Mucosa of rectum (tissue), 2 donors: ENCODE results near the gene DUSP28.

Experiments used
- H3K27ac ChIP-seq, 2 donors: one replicate each; pipeline ENCODE4 v1.7.0; 2013; ENCODE audit warnings: inconsistent platforms in 2 of 2, low read depth in 2 of 2, low read length in 2 of 2
- H3K27me3 ChIP-seq, 2 donors: one replicate each; pipeline ENCODE4 v1.7.0; 2013; ENCODE audit warnings: low read length in 2 of 2; ENCODE audit not compliant: control insufficient read depth in 2 of 2, insufficient read depth in 2 of 2
- H3K36me3 ChIP-seq, 2 donors: one replicate each; pipeline ENCODE4 v1.7.0; 2013; ENCODE audit warnings: low read length in 2 of 2; ENCODE audit not compliant: control insufficient read depth in 2 of 2, insufficient read depth in 2 of 2
- H3K4me1 ChIP-seq, 2 donors: one replicate each; pipeline ENCODE4 v1.7.0; 2013; ENCODE audit warnings: low read length in 2 of 2, mild to moderate bottlenecking in 1 of 2; ENCODE audit not compliant: control insufficient read depth in 2 of 2, insufficient read depth in 2 of 2
- H3K4me3 ChIP-seq, 2 donors: one replicate each; pipeline ENCODE4 v1.7.0; 2013; ENCODE audit warnings: low read length in 2 of 2
- H3K9ac ChIP-seq, 2 donors: one replicate each; pipeline ENCODE4 v1.7.0; 2013; ENCODE audit warnings: low read length in 2 of 2, low read depth in 1 of 2, mild to moderate bottlenecking in 1 of 2
- H3K9me3 ChIP-seq, 2 donors: one replicate each; pipeline ENCODE4 v1.7.0; 2013; ENCODE audit warnings: low read length in 2 of 2; ENCODE audit not compliant: control insufficient read depth in 2 of 2
- donor health status: healthy.
- donor health status: Normal muscosa, but diverticular disease.

Gene DUSP28

DNA sequence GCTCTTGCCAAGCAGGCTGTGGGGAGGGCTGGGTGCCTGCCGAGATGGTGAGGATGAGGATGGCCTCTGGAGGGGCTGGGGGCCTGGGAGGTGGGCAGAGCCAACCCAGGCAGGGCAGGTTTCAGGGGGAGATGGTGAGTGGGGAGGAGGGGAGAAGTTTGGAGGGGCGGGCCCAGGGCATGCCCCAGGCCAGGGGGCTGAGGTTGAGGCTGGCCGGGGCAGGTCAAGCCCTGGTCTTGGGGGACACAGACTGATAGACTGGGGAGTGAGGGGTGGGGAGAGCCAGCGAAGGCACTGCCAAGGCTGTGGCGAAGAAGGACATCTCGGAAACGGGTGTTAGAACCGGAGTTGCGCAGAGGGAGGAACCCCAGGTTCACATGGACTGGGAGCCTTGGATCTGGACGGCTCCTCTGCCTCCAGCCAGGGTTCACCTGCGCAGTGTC is 39.0 kb downstream of the DUSP28 start:
- Histone ChIP-seq H3K9ac (no peak overlapping the region), H3K4me1 (peaks cover 11 to 15% of the 10 kb centered on the region in 2 donors), H3K27me3 (no peaks in the 10 kb centered on the region), H3K36me3 (peaks cover 13 to 23% of the 10 kb centered on the region in 2 donors), H3K27ac (no peak overlapping the region), H3K9me3 (no peaks in the 10 kb centered on the region), H3K4me3 (no peak overlapping the region)

- Histone ChIP-seq H3K4me3 (no peak overlapping the region), H3K4me1 (peaks cover 21 to 25% of the 10 kb centered on the region in 2 donors), H3K9ac (no peak overlapping the region), H3K9me3 (no peaks in the 10 kb centered on the region), H3K27ac (no peak overlapping the region), H3K27me3 (no peaks in the 10 kb centered on the region), H3K36me3 (peaks cover 13 to 23% of the 10 kb centered on the region in 2 donors)
These were observed 40.3 kb downstream of the DUSP28 start for GRCh38 chr2:240600451-240600961.

DNA sequence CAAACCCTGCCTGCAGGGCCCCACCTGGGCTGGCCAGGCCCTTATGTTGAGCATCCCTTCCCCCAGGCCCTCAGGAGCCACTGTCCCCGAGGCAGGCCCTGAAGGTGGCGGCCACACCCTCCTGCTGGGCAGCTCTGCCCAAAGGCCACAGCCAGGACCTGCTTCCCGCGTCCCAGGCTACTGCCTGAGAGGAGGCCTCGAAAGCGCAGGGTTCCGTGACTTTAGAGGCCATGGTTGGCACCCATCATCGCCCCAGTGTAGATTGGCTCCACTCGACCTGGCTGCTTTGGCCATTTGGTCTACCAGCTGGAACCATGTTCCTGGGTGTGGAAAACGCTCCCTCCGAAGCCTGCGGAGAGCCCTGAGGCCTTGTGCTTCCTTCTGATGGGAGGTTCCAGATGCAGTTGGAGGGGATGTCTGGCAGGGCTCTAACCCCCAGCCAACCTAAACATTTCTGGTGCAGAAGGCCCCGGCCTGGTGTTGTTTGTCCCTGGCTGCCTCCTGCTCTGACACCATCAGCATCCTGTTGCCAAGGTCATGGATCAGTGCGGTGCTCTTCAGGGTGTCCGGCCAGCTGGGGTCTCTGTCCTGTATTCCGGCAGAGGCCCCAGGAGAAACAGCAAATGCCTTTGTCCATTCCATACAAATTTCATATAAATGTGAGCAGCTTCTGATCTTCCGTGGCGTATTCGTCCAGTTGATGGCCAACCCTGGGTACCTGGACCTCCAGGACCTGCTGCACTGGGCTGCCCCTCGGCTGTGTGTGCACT is 41.1 kb downstream of the DUSP28 start:
- Histone ChIP-seq H3K9me3 (no peaks in the 10 kb centered on the region), H3K4me1 (peaks cover 21 to 26% of the 10 kb centered on the region in 2 donors), H3K4me3 (no peak overlapping the region), H3K9ac (no peak overlapping the region), H3K36me3 (peaks cover 9 to 20% of the 10 kb centered on the region in 2 donors), H3K27me3 (no peaks in the 10 kb centered on the region), H3K27ac (no peak overlapping the region)

GRCh38 chr2:240601831-240602160 is 41.6 kb downstream of the DUSP28 start:
- Histone ChIP-seq H3K36me3 (peaks cover 9 to 18% of the 10 kb centered on the region in 2 donors), H3K27me3 (no peaks in the 10 kb centered on the region), H3K4me1 (peaks cover 21 to 30% of the 10 kb centered on the region in 2 donors), H3K9ac (no peak overlapping the region), H3K27ac (no peak overlapping the region), H3K4me3 (no peak overlapping the region), H3K9me3 (no peaks in the 10 kb centered on the region)

DNA sequence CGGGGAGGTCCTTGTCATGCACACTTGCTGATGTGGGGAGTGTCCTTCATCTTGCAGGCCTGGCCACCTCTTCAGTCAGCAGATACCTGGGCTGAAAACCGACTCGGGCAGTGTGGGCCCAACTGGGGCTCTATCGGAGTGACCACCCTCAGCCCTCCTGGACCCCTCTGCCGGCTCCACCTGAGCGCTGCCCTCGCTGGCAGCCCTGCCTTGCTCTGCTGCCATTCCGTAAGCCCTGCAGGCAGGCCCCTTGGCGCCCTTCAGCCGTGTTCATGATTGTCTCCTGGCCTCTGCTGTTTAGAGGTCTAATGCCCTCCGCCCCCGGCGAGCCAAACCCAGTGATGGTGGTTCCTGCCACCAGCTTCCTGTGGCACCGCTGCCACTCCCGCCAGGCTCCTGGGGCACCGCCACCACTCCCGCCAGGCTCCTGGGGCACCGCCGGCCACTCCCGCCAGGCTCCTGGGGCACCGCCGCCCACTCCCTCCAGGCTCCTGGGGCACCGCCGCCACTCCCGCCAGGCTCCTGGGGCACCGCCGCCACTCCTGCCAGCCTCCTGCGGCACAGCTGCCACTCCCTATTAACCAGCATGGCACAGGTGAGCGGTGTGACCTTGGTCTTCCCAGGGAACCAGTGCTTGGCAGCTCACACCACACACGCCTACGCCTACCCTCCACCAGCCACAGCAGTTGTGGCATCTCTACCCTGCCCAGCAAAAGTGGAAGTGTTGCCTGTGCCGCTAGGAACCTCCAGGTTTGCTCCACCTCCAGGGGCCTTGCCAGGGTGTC is 42.3 kb downstream of the DUSP28 start:
- Histone ChIP-seq H3K4me3 (no peak overlapping the region), H3K4me1 (peaks cover 21 to 32% of the 10 kb centered on the region in 2 donors), H3K27me3 (no peaks in the 10 kb centered on the region), H3K9me3 (no peaks in the 10 kb centered on the region), H3K9ac (no peak overlapping the region), H3K27ac (peak overlapping the region in 1 of 2 donors; percentile 10), H3K36me3 (peaks cover 9 to 15% of the 10 kb centered on the region in 2 donors)

DNA sequence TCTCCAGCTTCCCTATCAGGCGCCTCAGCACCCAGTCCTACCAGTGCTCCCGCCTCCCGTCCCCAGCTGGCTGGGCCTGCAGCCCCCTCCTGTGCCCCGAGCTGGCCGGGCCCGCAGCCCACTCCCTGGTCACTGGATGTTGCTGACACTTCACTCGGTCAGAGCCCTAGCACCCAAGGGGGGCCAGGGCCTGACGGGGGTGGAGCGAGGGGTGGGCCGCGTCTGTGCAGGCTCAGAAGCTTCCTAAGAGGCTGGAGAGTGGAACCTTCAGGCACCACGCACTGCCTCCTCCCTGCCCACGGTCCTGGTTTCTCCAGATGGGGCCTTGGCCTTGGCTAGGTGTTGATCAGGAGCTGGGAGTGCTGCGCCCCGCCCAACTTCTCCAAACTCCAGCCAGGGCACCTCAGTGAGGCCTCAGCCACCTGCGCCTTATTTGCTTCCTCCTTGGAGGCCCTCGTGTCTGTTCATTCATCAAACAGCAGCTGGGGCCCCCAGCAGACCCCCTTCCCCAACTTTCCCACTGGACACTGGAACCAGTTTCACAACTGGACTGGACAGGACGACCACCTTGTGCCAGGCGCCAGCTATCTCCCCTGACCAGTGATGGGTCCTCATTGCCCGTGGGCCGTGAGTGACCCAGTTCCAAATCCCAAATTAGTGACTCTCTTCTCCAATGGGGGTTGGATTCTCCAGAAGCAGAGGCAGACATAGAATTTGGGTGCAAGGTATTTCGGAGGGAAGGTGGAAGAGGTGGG is 43.1 kb downstream of the DUSP28 start:
- no peaks in the 10 kb centered on the region for H3K9me3 ChIP-seq
- peaks cover 21 to 38% of the 10 kb centered on the region in 2 donors for H3K4me1 ChIP-seq
- no peak overlapping the region for H3K9ac ChIP-seq
- peaks cover 3 to 10% of the 10 kb centered on the region in 2 donors for H3K36me3 ChIP-seq
- peak overlapping the region in 1 of 2 donors; percentile 92 for H3K27ac ChIP-seq
- no peak overlapping the region for H3K4me3 ChIP-seq
- no peaks in the 10 kb centered on the region for H3K27me3 ChIP-seq

DNA sequence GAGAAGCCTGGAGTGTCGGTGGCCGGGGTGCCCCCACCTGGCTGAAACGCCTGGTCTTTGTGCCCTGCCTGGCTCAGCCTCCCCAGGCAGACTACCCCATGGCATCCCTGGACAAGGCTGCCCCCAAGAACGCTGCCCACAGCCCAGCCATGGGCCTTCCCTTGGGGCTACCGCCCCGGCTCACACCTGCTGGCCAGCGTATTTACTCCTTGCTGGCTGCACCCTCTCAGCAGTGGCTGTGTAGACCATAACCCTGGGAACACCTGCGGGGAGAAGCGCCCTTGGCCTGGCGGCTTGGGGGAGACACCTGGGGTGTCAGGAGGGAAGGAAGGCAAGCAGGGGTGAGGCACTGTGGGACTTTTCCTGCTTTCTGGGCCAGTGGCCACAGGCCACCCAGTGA is 43.7 kb downstream of the DUSP28 start:
- H3K27ac ChIP-seq, result peak overlapping the region; percentile 92 to 95
- no peaks in the 10 kb centered on the region for H3K27me3 ChIP-seq
- H3K9ac ChIP-seq, result no peak overlapping the region
- H3K9me3 ChIP-seq, result no peaks in the 10 kb centered on the region
- peaks cover 0 to 5% of the 10 kb centered on the region in 2 donors for H3K36me3 ChIP-seq
- peak overlapping the region in 1 of 2 donors; percentile 14 for H3K4me3 ChIP-seq
- peaks cover 21 to 39% of the 10 kb centered on the region in 2 donors for H3K4me1 ChIP-seq

DNA sequence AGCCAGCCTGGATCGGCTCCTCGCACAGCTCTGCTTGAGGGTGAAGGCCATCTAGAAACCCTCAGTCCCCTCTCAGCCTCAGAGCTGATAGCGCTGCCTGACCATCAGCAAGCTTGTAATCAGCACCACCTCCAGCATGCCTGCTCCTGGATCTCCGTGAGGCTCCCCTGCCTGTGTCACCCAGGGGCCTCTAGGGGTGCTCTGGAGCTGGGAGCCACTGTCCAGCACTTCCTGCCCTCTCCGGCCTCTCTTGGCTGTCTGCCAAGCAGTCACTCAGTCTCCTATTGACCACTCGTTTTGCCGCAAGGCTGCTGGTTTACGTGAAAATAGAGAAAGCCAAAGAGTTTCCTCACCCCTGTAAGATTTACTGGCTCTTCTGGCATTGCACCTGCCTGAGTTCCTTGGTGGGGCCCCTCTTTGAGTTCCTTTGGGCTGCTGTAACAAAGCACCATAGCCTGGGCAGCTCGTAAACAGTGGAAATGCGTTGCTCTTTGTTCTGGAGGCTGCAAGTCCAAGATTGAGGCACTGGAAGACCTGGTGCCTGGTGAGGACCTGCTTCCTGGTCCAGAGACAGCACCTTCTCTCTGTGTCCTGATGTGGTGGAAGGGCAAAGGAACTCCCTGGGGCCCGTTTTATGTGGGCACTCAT is 44.3 kb downstream of the DUSP28 start:
- Histone ChIP-seq H3K27me3 (no peaks in the 10 kb centered on the region), H3K9me3 (no peaks in the 10 kb centered on the region), H3K27ac (peak overlapping the region; percentile 92 to 95), H3K9ac (peak overlapping the region; percentile 74), H3K36me3 (peaks cover 0 to under 1% of the 10 kb centered on the region in 2 donors), H3K4me3 (peak overlapping the region; percentile 83 to 84), H3K4me1 (peaks cover 21 to 39% of the 10 kb centered on the region in 2 donors)

- H3K9me3 ChIP-seq, result no peaks in the 10 kb centered on the region
- peak overlapping the region; percentile 74 for H3K9ac ChIP-seq
- H3K4me3 ChIP-seq, result peak overlapping the region; percentile 83 to 84
- H3K36me3 ChIP-seq, result no peaks in the 10 kb centered on the region
- H3K4me1 ChIP-seq, result peaks cover 21 to 39% of the 10 kb centered on the region in 2 donors
- no peaks in the 10 kb centered on the region for H3K27me3 ChIP-seq
- peak overlapping the region; percentile 92 to 95 for H3K27ac ChIP-seq
These were observed 45.0 kb downstream of the DUSP28 start for GRCh38 chr2:240604939-240605716.
